ENCODE results near the gene SNPH. TPM values are rescaled to one million over a fixed set of nuclear protein-coding genes. Genes with fewer than 3 reads are reported as not detected.

SNPH gene
- total and polyA plus RNA-seq, 2 of the 4 experiments (the other 2 are of a cell fraction): 3.1 to 4.5 TPM

- H4K91ac ChIP-seq (ENCODE audit: insufficient read depth, low read depth, low read length): no peak overlapping the region; the same call in 1 of the 2 replicates
- H2AK5ac ChIP-seq (ENCODE audit: low read depth, low read length): no peak overlapping the region
- peaks cover 29% of the 10 kb centered on the region for H3K9me1 ChIP-seq (ENCODE audit: insufficient read depth, low read length)
- WGBS, 2 experiments (ENCODE audit: extremely low coverage in 2 of 2, insufficient read length in 1 of 2): 88% methylated on average over 3 of the region's 9 CpGs; no CpG with 5 or more reads in 1 of the 2 experiments
- BruUV-seq (replicated peaks): no TSS peak
- no peak overlapping the region for H3K9ac ChIP-seq (ENCODE audit: low read depth, low read length)
- TF ChIP-seq MAZ (IDR thresholded peaks at IDR 0.05; ENCODE audit: borderline replicate concordance, low read depth, low read length): no peak
- TF ChIP-seq ELK1 (IDR thresholded peaks at IDR 0.05; ENCODE audit: borderline replicate concordance, low read depth, low read length): no peak
- no peak overlapping the region for H3K23ac ChIP-seq (ENCODE audit: low read depth, low read length)
- H4K20me1 ChIP-seq (ENCODE audit: insufficient read depth, low read length): no peaks in the 10 kb centered on the region
- no peak overlapping the region for H2AFZ ChIP-seq (replicated peaks; ENCODE audit: low read length, poor library complexity)
- H2AK9ac ChIP-seq (replicated peaks; ENCODE audit: low read depth, low read length, poor library complexity): peak overlapping the region; percentile 47
- dilution Hi-C loops (cut with HindIII; ENCODE audit: low sequenced_read_pairs, unreplicated experiment): no loop called here
- in situ Hi-C loops (cut with MboI; ENCODE audit: low sequenced_read_pairs): no loop called here
- CTCF ChIA-PET: no interaction called here
- H3K79me1 ChIP-seq (ENCODE audit: low read depth in 1 of 2, low read length in 2 of 2): peaks cover 0 to 9% of the 10 kb centered on the region in 2 experiments; a peak in 1 of 4 replicates
- no peak overlapping the region for H4K5ac ChIP-seq (ENCODE audit: low read depth, low read length)
- no peak overlapping the region for H3K14ac ChIP-seq (replicated peaks; ENCODE audit: low read depth, low read length)
- no peak overlapping the region for H3K4me2 ChIP-seq (ENCODE audit: low read depth, low read length)
- H3K4me1 ChIP-seq (ENCODE audit: control insufficient read depth, insufficient read depth, low read length): peaks cover 8% of the 10 kb centered on the region
- no peak overlapping the region for H3K27ac ChIP-seq (ENCODE audit: insufficient read depth, low read length)
- no peaks in the 10 kb centered on the region for H3K27me3 ChIP-seq (ENCODE audit: control insufficient read depth, insufficient read depth, low read length)
- peaks cover 4% of the 10 kb centered on the region; the same call in 1 of the 2 replicates for H3K36me3 ChIP-seq (ENCODE audit: control insufficient read depth, insufficient read depth, low read length)
- no peak overlapping the region for H2BK5ac ChIP-seq (ENCODE audit: low read depth, low read length, poor library complexity, severe bottlenecking)
- no peak overlapping the region for H4K8ac ChIP-seq (ENCODE audit: low read depth in 2 of 2, low read length in 2 of 2)
- no peak overlapping the region for H2BK120ac ChIP-seq (ENCODE audit: low read depth, low read length)
- H2BK15ac ChIP-seq (ENCODE audit: low read depth, low read length): no peak overlapping the region
- POLR2A ChIA-PET (ENCODE audit: unreplicated experiment): no interaction called here
- H3K4ac ChIP-seq (ENCODE audit: low read depth, low read length): no peak overlapping the region
- no peak overlapping the region for H2BK20ac ChIP-seq (ENCODE audit: low read depth, low read length)
- no peaks in the 10 kb centered on the region for H3K9me3 ChIP-seq (ENCODE audit: control insufficient read depth, insufficient read depth, low read length)
- H3K56ac ChIP-seq (ENCODE audit: extremely low read depth, insufficient read depth, low read length): no peak overlapping the region
- no peak overlapping the region for H3K18ac ChIP-seq (ENCODE audit: low read depth, low read length)
- ATAC-seq (ENCODE audit: low read depth) (no peak), DNase-seq (no peak)
- intact Hi-C loops (cut with micrococcal nuclease): no loop called here
- H3K4me3 ChIP-seq (ENCODE audit: insufficient read depth, low read depth, low read length): no peak overlapping the region
These were observed 33.4 kb downstream of the SNPH start for GRCh38 chr20:1299522-1299921.

Measured in IMR-90 (cell line).